MM.1S (cell line): Measurements from ENCODE around the gene LRRTM4.

ENCODE experiments used
- DNase-seq: peaks from one replicate; pipeline ENCODE4 v3.0.0-alpha.2; 2015
- H2AFZ ChIP-seq: fragments of 300-600 bp; sonication (generic); 2 replicates; pipeline ENCODE4 v1.6.0; 2016; ENCODE audit warnings: antibody characterized with exemption, low read length
- H3F3A ChIP-seq: fragments of 300-600 bp; sonication (generic); 2 replicates; pipeline ENCODE4 v1.6.1; 2016; ENCODE audit warnings: mild to moderate bottlenecking, antibody characterized with exemption, low read length, moderate library complexity, mixed read lengths; ENCODE audit not compliant: insufficient read depth
- H3K27ac ChIP-seq: fragments of 300-600 bp; sonication (generic); 2 replicates; pipeline ENCODE4 v1.5.1; 2016; ENCODE audit warnings: mild to moderate bottlenecking, low read length
- H3K27me3 ChIP-seq: fragments of 300-600 bp; sonication (generic); replicated peaks from 2 replicates; pipeline ENCODE4 v1.6.0; 2016; ENCODE audit warnings: low read length; ENCODE audit not compliant: insufficient read depth
- H3K36me3 ChIP-seq: fragments of 300-600 bp; sonication (generic); replicated peaks from 2 replicates; pipeline ENCODE4 v1.6.1; 2016; ENCODE audit warnings: mild to moderate bottlenecking, low read length, mixed read lengths; ENCODE audit not compliant: insufficient read depth
- H3K4me1 ChIP-seq: fragments of 300-600 bp; sonication (generic); 2 replicates; pipeline ENCODE4 v1.6.1; 2016; ENCODE audit warnings: low read length, mixed read lengths
- H3K4me2 ChIP-seq: fragments of 300-600 bp; sonication (generic); 2 replicates; pipeline ENCODE4 v1.6.0; 2016; ENCODE audit warnings: low read depth, low read length
- H3K4me3 ChIP-seq: fragments of 300-600 bp; sonication (generic); 2 replicates; pipeline ENCODE4 v1.5.1; 2016; ENCODE audit warnings: low read length, mixed read lengths
- H3K79me2 ChIP-seq: fragments of 300-600 bp; sonication (generic); 2 replicates; pipeline ENCODE4 v1.6.1; 2016; ENCODE audit warnings: mixed run types, low read length, mixed read lengths
- H3K9ac ChIP-seq: fragments of 300-600 bp; sonication (generic); 2 replicates; pipeline ENCODE4 v1.6.1; 2016; ENCODE audit warnings: low read length, mixed read lengths
- H3K9me2 ChIP-seq: fragments of 300-600 bp; sonication (generic); replicated peaks from 2 replicates; pipeline ENCODE4 v1.6.1; 2016; ENCODE audit warnings: mild to moderate bottlenecking, low read length, mixed read lengths; ENCODE audit not compliant: insufficient read depth
- H3K9me3 ChIP-seq: fragments of 300-600 bp; sonication (generic); replicated peaks from 2 replicates; pipeline ENCODE4 v1.6.1; 2016; ENCODE audit warnings: mild to moderate bottlenecking, low read length, mixed read lengths; ENCODE audit not compliant: insufficient read depth
- H4K20me1 ChIP-seq: fragments of 300-600 bp; sonication (generic); 2 replicates; pipeline ENCODE4 v1.6.1; 2016; ENCODE audit warnings: mild to moderate bottlenecking, low read length, moderate library complexity, mixed read lengths; ENCODE audit not compliant: insufficient read depth
- CTCF ChIP-seq: fragments of 300-600 bp; sonication (generic); IDR thresholded peaks from 2 replicates; pipeline ENCODE4 v1.5.1; 2016; ENCODE audit warnings: antibody characterized with exemption, low read length, mixed read lengths
- EZH2 ChIP-seq: fragments of 300-600 bp; sonication (generic); optimal IDR thresholded peaks from 2 replicates; pipeline ENCODE3; 2017; ENCODE audit warnings: low read depth, mild to moderate bottlenecking, antibody characterized with exemption, low read length, mixed read lengths
- EZH2phosphoT487 ChIP-seq: fragments of 300-600 bp; sonication (generic); IDR thresholded peaks from 2 replicates; pipeline ENCODE4 v1.6.1; 2018; ENCODE audit warnings: antibody characterized with exemption, low read length

Gene LRRTM4

GRCh38 chr2:77105008-77105407 is 417.2 kb downstream of the LRRTM4 start:
- H3K27me3 ChIP-seq, result no peaks in the 10 kb centered on the region
- no peak overlapping the region for H3K4me3 ChIP-seq
- no peaks in the 10 kb centered on the region for H3K9me3 ChIP-seq
- no peak for TF ChIP-seq EZH2
- no peak for TF ChIP-seq EZH2phosphoT487
- TF ChIP-seq CTCF, result no peak
- no peaks in the 10 kb centered on the region for H3K36me3 ChIP-seq
- H3K9me2 ChIP-seq, result no peaks in the 10 kb centered on the region
- H3K4me1 ChIP-seq, result no peaks in the 10 kb centered on the region
- no peaks in the 10 kb centered on the region for H3K79me2 ChIP-seq
- H3K4me2 ChIP-seq, result no peak overlapping the region
- no peak overlapping the region for H3K27ac ChIP-seq
- H4K20me1 ChIP-seq, result no peaks in the 10 kb centered on the region
- no peak for DNase-seq
- H3K9ac ChIP-seq, result no peak overlapping the region
- no peaks in the 10 kb centered on the region for H3F3A ChIP-seq
- H2AFZ ChIP-seq, result no peak overlapping the region

DNA sequence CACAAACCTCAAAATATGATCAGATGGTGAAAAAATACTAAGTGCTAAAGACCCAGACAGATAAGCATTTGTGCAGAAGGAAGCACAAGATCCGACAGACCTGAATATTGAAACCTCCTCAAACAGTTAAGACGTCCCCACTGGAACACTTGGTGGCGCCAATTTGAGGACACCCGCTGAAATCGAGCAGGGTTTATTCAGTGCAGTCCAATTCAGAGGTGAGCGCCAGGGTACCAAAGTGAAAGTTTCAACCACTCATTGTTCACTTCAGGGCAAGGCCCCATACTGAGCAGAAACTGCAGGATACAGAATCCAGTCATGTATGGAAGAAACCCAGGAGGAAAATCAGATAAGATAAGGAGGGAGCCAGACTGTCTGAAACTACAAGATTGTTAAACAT is 417.6 kb downstream of the LRRTM4 start:
- Histone ChIP-seq H3K27me3 (no peaks in the 10 kb centered on the region), H3K4me1 (no peaks in the 10 kb centered on the region), H4K20me1 (no peaks in the 10 kb centered on the region), H3K9me3 (no peaks in the 10 kb centered on the region), H3K9ac (no peak overlapping the region), H3K4me2 (no peak overlapping the region), H3K9me2 (no peaks in the 10 kb centered on the region), H3K36me3 (no peaks in the 10 kb centered on the region), H3F3A (no peaks in the 10 kb centered on the region), H3K27ac (no peak overlapping the region), H3K4me3 (no peak overlapping the region), H3K79me2 (no peaks in the 10 kb centered on the region), H2AFZ (0 out of 2 replicates have a peak overlapping the region, but pooled peaks have one; percentile 14)
- DNase-seq, result no peak
- TF ChIP-seq EZH2phosphoT487 (no peak), EZH2 (no peak), CTCF (no peak)

DNA sequence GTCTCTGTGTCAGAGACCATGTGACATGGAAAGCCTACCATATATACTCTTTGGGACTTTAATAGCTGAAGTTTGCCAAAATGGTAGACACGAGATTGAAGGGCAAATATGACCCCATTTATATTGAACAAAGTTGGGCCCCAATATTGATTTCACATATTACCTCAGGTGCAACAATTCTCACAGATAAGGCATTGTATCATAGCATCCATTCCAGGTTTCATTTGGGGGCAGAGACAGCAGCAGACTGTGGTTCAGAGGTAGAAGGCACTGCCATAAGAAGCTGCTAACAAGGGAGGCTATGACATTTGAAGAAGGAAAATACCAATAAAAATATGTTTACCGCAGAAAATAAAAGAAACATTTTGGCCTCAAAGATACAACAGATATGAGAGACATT is 419.2 kb downstream of the LRRTM4 start:
- H4K20me1 ChIP-seq, result no peaks in the 10 kb centered on the region
- H3F3A ChIP-seq, result no peaks in the 10 kb centered on the region
- no peaks in the 10 kb centered on the region for H3K9me2 ChIP-seq
- no peak overlapping the region for H3K4me3 ChIP-seq
- no peaks in the 10 kb centered on the region for H3K36me3 ChIP-seq
- no peaks in the 10 kb centered on the region for H3K79me2 ChIP-seq
- H2AFZ ChIP-seq, result no peak overlapping the region
- H3K27me3 ChIP-seq, result no peaks in the 10 kb centered on the region
- H3K4me2 ChIP-seq, result no peak overlapping the region
- no peak overlapping the region for H3K9ac ChIP-seq
- no peak overlapping the region for H3K27ac ChIP-seq
- no peaks in the 10 kb centered on the region for H3K9me3 ChIP-seq
- no peak for DNase-seq
- TF ChIP-seq EZH2phosphoT487 (no peak), EZH2 (no peak), CTCF (no peak)
- no peaks in the 10 kb centered on the region for H3K4me1 ChIP-seq
